ENCODE results near the gene FHOD1. TPM values are rescaled to one million over a fixed set of nuclear protein-coding genes. Genes with fewer than 3 reads are reported as not detected.

The FHOD1 gene
- total RNA-seq, 5 donors from 2014 or later (not counting 1 experiment from before 2014, with no cell fraction given): 31.0 to 92.5 (median 66.2) TPM

DNA sequence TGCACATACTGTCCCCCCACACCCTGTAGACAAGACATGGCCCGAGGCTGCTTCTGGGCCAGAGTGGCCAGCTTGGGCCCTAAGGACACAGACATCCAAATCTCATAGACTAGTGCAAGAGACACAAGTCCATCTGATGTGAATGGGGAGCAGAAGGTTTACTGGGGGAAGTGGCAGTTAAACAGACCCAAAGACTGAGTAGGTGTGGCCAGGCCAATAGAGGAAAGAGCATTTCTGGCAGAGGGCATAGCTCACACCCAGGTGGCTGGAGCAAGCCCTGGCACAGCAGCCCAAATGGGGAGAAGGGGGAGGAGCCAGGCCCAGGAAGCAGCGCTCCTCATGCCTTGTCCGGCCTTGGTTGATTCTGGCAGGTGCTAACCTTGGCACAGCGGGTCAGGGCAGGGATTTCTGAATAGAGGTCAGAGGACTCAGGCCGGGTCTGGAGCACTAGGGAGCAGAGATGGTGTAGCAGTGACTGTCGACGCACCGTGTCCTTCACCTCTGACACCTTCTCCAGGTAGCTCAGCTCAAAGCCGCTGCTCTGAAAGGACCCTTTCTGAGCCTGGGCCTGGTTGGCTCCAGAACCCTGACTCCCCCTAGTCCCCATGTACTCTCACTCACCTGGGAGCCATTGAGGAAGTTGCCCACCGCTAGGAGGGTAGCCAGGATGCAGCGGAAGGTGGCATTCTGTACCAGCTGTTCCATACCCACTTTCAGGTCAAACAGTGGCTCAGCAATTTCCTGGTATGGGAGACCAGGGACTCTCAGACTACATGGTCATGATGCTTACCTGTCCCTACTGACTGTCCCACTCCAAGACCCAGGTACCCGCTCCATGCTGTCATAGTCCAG, 16.2 kb downstream of the FHOD1 start:
- no peaks in the 10 kb centered on the region for H3K9me3 Mint-ChIP-seq
- ChIA-PET CTCF (no interaction called here), POLR2A (interaction anchor here in 1 of 2 donors (0.7 kb wide), 1 partner anchor 208 kb away, joined by 3 read pairs; no protein-coding TSS in a partner anchor)
- Histone ChIP-seq H3K36me3 (ENCODE audit: control insufficient read depth in 2 of 2, extremely low read depth in 1 of 2, insufficient read depth in 1 of 2, low read length in 1 of 2) (peaks cover 25 to 65% of the 10 kb centered on the region in 2 donors), H3K27ac (ENCODE audit: low read length) (no peak overlapping the region), H3K4me3 (ENCODE audit: control insufficient read depth in 1 of 2, extremely low read depth in 1 of 2, low read length in 1 of 2) (no peak overlapping the region), H3K27me3 (replicated peaks in 1 of 2; ENCODE audit: control insufficient read depth in 2 of 2, extremely low read depth in 1 of 2, insufficient read depth in 2 of 2, low read length in 1 of 2) (peaks cover 0 to 2% of the 10 kb centered on the region in 2 experiments), H3K4me1 (ENCODE audit: control insufficient read depth in 1 of 2, extremely low read depth in 1 of 2, insufficient read depth in 2 of 2, low read length in 2 of 2) (peaks cover 11 to 37% of the 10 kb centered on the region in 2 experiments), H3K9me3 (no peaks in the 10 kb centered on the region)
- peaks cover 23 to 30% (median 24%) of the 10 kb centered on the region in 3 donors for H3K4me1 Mint-ChIP-seq
- WGBS (ENCODE audit: insufficient coverage): 77% methylated on average over 6 of the region's 12 CpGs
- no peak overlapping the region for H3K4me3 Mint-ChIP-seq
- DNase-seq: no peak
- H3K27ac Mint-ChIP-seq: no peak overlapping the region
- H3K36me3 Mint-ChIP-seq: peaks cover 26% of the 10 kb centered on the region
- no peak for ATAC-seq (replicated peaks in 1 of 4)
- H3K27me3 Mint-ChIP-seq: no peaks in the 10 kb centered on the region

DNA sequence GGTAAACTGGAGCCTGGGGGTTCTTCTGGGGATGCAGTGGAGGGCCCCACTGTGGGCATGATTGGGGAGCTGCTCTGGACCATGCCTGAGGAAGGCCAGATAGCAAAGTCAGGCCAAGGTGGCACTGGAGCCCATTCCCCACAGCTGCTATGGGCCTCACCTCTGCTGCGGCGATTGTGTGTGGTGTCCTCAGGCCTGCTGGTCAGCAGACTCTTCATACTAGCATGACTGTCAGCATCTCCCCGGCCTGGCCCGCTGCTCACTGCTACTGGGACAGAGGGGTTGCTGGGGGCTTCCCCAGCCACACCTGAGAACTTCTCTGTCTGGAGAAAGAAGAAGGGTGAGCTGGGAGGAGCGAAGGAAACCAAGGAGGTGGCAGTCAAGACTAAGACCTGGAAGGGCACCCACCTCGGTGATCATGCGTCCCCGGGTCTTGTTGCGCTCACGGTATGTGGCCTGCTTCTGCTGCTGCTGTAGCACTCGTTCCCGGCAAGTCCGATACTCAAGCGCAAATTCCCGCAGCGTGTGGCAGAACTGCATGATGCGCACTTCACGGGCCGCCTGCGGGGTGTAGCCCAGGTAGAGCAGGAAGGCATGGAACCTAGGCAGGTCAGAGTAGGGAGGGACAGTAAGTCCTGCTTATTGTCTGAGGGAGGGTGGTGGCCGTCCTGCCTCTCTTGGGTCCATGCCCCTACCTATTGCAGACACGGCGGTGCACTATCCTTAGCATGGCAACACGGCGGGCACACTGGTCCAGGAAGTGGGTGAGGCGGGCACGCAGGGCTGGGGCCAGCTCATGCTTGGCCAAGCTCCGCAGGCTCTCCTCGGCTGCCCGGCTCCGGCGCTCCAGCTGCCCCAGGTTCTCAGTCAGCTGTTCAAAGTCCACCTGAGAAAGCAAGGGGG, 17.1 kb downstream of the FHOD1 start:
- Histone ChIP-seq H3K4me3 (ENCODE audit: control insufficient read depth in 1 of 2, extremely low read depth in 1 of 2, low read length in 1 of 2) (no peak overlapping the region), H3K27me3 (replicated peaks in 1 of 2; ENCODE audit: control insufficient read depth in 2 of 2, extremely low read depth in 1 of 2, insufficient read depth in 2 of 2, low read length in 1 of 2) (peaks cover 0 to 2% of the 10 kb centered on the region in 2 experiments), H3K36me3 (ENCODE audit: control insufficient read depth in 2 of 2, extremely low read depth in 1 of 2, insufficient read depth in 1 of 2, low read length in 1 of 2) (peaks cover 24 to 58% of the 10 kb centered on the region in 2 donors), H3K27ac (ENCODE audit: low read length) (no peak overlapping the region), H3K4me1 (ENCODE audit: control insufficient read depth in 1 of 2, extremely low read depth in 1 of 2, insufficient read depth in 2 of 2, low read length in 2 of 2) (peaks cover 11 to 33% of the 10 kb centered on the region in 2 experiments), H3K9me3 (no peaks in the 10 kb centered on the region)
- H3K4me3 Mint-ChIP-seq: peak overlapping the region in 2 of 3 donors; percentile 13 to 97
- DNase-seq (no peak), ATAC-seq (replicated peaks in 1 of 4) (no peak)
- H3K4me1 Mint-ChIP-seq: peaks cover 30 to 37% (median 32%) of the 10 kb centered on the region in 3 donors
- H3K9me3 Mint-ChIP-seq: no peaks in the 10 kb centered on the region
- WGBS (ENCODE audit: insufficient coverage): 97% methylated on average over 31 of the region's 32 CpGs
- POLR2A ChIA-PET: no interaction called here
- CTCF ChIA-PET: interaction anchor here in 1 of 2 donors (0.5 kb wide), 1 partner anchor 586 kb away, joined by 3 read pairs; no protein-coding TSS in a partner anchor
- no peaks in the 10 kb centered on the region for H3K27me3 Mint-ChIP-seq
- peaks cover 24% of the 10 kb centered on the region for H3K36me3 Mint-ChIP-seq
- no peak overlapping the region for H3K27ac Mint-ChIP-seq

DNA sequence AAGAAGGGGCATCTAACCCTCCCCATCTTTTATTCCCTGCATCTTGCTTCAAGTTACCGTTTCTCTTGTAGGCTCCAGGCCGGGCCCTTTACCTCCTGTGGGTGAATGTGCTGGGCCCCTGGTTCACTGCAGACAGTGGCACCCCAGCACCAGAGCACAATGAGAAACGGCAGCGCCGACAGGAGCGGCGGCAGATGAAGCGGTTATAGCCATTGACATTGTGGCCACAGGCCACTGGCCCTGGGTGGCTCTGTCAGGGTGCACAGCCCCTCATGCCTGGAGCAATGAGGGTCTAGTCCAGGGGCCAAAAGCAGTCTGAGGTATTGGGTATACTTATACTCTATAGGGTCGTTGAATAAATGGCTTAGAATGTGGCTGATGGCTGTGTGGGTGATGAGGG, 18.4 kb downstream of the FHOD1 start:
- DNase-seq (no peak), ATAC-seq (replicated peaks in 1 of 4) (no peak)
- H3K9me3 ChIP-seq: no peaks in the 10 kb centered on the region
- POLR2A ChIA-PET: no interaction called here
- Mint-ChIP-seq H3K36me3 (peaks cover 24% of the 10 kb centered on the region), H3K27me3 (no peaks in the 10 kb centered on the region), H3K9me3 (no peaks in the 10 kb centered on the region), H3K4me3 (peak overlapping the region; percentile 97 to 98 (median 97)), H3K4me1 (peaks cover 41 to 49% (median 44%) of the 10 kb centered on the region in 3 donors), H3K27ac (no peak overlapping the region)
- peaks cover 0 to 2% of the 10 kb centered on the region in 2 experiments for H3K27me3 ChIP-seq (replicated peaks in 1 of 2; ENCODE audit: control insufficient read depth in 2 of 2, extremely low read depth in 1 of 2, insufficient read depth in 2 of 2, low read length in 1 of 2)
- H3K4me3 ChIP-seq (ENCODE audit: control insufficient read depth in 1 of 2, extremely low read depth in 1 of 2, low read length in 1 of 2): no peak overlapping the region
- peaks cover 15 to 34% of the 10 kb centered on the region in 2 experiments for H3K4me1 ChIP-seq (ENCODE audit: control insufficient read depth in 1 of 2, extremely low read depth in 1 of 2, insufficient read depth in 2 of 2, low read length in 2 of 2)
- H3K36me3 ChIP-seq (ENCODE audit: control insufficient read depth in 2 of 2, extremely low read depth in 1 of 2, insufficient read depth in 1 of 2, low read length in 1 of 2): peaks cover 19 to 48% of the 10 kb centered on the region in 2 donors
- CTCF ChIA-PET: no interaction called here
- WGBS (ENCODE audit: insufficient coverage): 95% methylated on average over 8 of the region's 9 CpGs
- no peak overlapping the region for H3K27ac ChIP-seq (ENCODE audit: low read length)

DNA sequence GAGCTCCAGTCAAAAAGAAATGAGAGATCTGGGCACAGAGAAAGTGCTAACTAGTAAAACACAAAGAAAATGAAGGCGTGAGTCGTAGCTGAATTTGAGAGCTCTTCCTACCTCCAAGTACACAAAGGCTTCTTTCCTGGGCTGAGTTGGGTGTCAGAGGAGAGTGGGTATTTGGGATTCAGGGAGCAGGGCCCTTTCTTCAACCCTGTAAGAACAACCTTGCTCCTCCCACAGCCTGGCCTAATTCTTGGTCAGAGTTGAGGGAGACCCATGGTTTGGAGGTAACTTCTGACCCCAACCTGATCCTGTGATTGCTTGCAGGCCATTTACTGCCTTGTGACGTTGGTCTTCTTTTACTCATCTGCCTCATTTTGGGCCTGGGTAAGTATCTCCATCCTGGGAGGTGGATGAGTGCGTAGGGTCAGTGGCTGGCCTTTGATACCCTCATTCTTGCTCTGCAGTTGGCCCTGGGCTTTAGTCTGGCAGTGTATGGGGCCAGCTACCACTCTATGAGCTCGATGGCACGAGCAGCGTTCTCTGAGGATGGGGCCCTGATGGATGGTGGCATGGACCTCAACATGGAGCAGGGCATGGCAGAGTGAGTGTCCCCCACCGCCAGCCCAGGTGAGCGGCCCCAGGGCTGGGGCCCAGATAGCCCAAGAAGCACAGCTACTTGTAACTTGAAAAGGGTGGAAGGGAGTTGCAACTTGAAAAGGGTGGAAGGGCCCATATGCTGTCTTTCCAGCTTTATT, 19.1 kb downstream of the FHOD1 start:
- no peak for DNase-seq
- H3K9me3 Mint-ChIP-seq: no peaks in the 10 kb centered on the region
- ChIA-PET POLR2A (no interaction called here), CTCF (interaction anchor here in 1 of 2 donors (0.9 to 1.7 kb wide), 3 partner anchors 20 to 491 kb away, joined by 3 to 12 read pairs (median 3); partner anchors contain the start of genes CARMIL2, FHOD1, GFOD2 and SLC9A5)
- peak overlapping the region; percentile 66 to 97 for H3K4me3 ChIP-seq (ENCODE audit: control insufficient read depth in 1 of 2, extremely low read depth in 1 of 2, low read length in 1 of 2)
- H3K9me3 ChIP-seq: no peaks in the 10 kb centered on the region
- peaks cover 19 to 42% of the 10 kb centered on the region in 2 donors for H3K36me3 ChIP-seq (ENCODE audit: control insufficient read depth in 2 of 2, extremely low read depth in 1 of 2, insufficient read depth in 1 of 2, low read length in 1 of 2)
- H3K27ac Mint-ChIP-seq: peak overlapping the region in 1 of 2 donors; percentile 98
- H3K4me1 ChIP-seq (ENCODE audit: control insufficient read depth in 1 of 2, extremely low read depth in 1 of 2, insufficient read depth in 2 of 2, low read length in 2 of 2): peaks cover 20 to 41% of the 10 kb centered on the region in 2 experiments
- WGBS (ENCODE audit: insufficient coverage): 94% methylated on average over 6 of the region's 9 CpGs
- H3K27me3 Mint-ChIP-seq: no peaks in the 10 kb centered on the region
- peaks cover 47 to 56% (median 51%) of the 10 kb centered on the region in 3 donors for H3K4me1 Mint-ChIP-seq
- peaks cover 21% of the 10 kb centered on the region for H3K36me3 Mint-ChIP-seq
- H3K27ac ChIP-seq (ENCODE audit: low read length): peak overlapping the region; percentile 55
- H3K27me3 ChIP-seq (replicated peaks in 1 of 2; ENCODE audit: control insufficient read depth in 2 of 2, extremely low read depth in 1 of 2, insufficient read depth in 2 of 2, low read length in 1 of 2): peaks cover 0 to 2% of the 10 kb centered on the region in 2 experiments
- H3K4me3 Mint-ChIP-seq: peak overlapping the region; percentile 97 to 98 (median 97)
- ATAC-seq (replicated peaks in 1 of 4): no peak

GRCh38 chr16:67227567-67227921, 19.7 kb downstream of the FHOD1 start:
- H3K27ac ChIP-seq (ENCODE audit: low read length): peak overlapping the region; percentile 55
- no peaks in the 10 kb centered on the region for H3K9me3 ChIP-seq
- H3K36me3 Mint-ChIP-seq: peaks cover 20% of the 10 kb centered on the region
- DNase-seq: no peak
- ChIA-PET CTCF (interaction anchor here in 1 of 2 donors (0.9 to 1.7 kb wide), 4 partner anchors 17 to 491 kb away, joined by 3 to 12 read pairs (median 6); partner anchors contain the start of genes CARMIL2, FHOD1, GFOD2 and SLC9A5), POLR2A (interaction anchor here in 1 of 2 donors (0.8 kb wide), 1 partner anchor 20 kb away, joined by 3 read pairs; the partner anchor contains the start of gene FHOD1)
- H3K27me3 Mint-ChIP-seq: no peaks in the 10 kb centered on the region
- H3K27ac Mint-ChIP-seq: peak overlapping the region; percentile 94 to 98
- peaks cover 51 to 63% (median 58%) of the 10 kb centered on the region in 3 donors for H3K4me1 Mint-ChIP-seq
- peak overlapping the region; percentile 97 to 98 (median 97) for H3K4me3 Mint-ChIP-seq
- peak overlapping the region; percentile 66 to 97 for H3K4me3 ChIP-seq (ENCODE audit: control insufficient read depth in 1 of 2, extremely low read depth in 1 of 2, low read length in 1 of 2)
- no peaks in the 10 kb centered on the region for H3K9me3 Mint-ChIP-seq
- ATAC-seq (replicated peaks in 1 of 4): no peak
- peaks cover 19 to 42% of the 10 kb centered on the region in 2 donors for H3K36me3 ChIP-seq (ENCODE audit: control insufficient read depth in 2 of 2, extremely low read depth in 1 of 2, insufficient read depth in 1 of 2, low read length in 1 of 2)
- H3K4me1 ChIP-seq (ENCODE audit: control insufficient read depth in 1 of 2, extremely low read depth in 1 of 2, insufficient read depth in 2 of 2, low read length in 2 of 2): peaks cover 20 to 41% of the 10 kb centered on the region in 2 experiments
- WGBS (ENCODE audit: insufficient coverage): 15% methylated on average over 12 of the region's 12 CpGs
- H3K27me3 ChIP-seq (replicated peaks in 1 of 2; ENCODE audit: control insufficient read depth in 2 of 2, extremely low read depth in 1 of 2, insufficient read depth in 2 of 2, low read length in 1 of 2): peaks cover 0 to 2% of the 10 kb centered on the region in 2 experiments
